K562 (cell line): ENCODE results near the gene TBX1. TPM values are rescaled to one million over a fixed set of nuclear protein-coding genes. Genes with fewer than 3 reads are reported as not detected.

Source experiments
- E2F3 ChIP-seq: fragments of 250-450 bp; sonication (Bioruptor Pico); IDR thresholded peaks from 2 replicates; pipeline ENCODE4 v1.4.0; 2020; ENCODE audit warnings: mild to moderate bottlenecking
- GABPA ChIP-seq: fragments of 200-800 bp; sonication (Bioruptor generic); conservative IDR thresholded peaks from 2 replicates; pipeline ENCODE4 v1.6.1; 2016; ENCODE audit warnings: low read depth, missing genetic modification characterization, missing compliant biosample characterization
- KDM2B ChIP-seq: fragments of 250-450 bp; sonication (Bioruptor Pico); IDR thresholded peaks from 2 replicates; pipeline ENCODE4 v1.8.0; 2021; ENCODE audit warnings: mild to moderate bottlenecking, moderate library complexity
- SIN3B ChIP-seq: fragments of 450-650 bp; IDR thresholded peaks from 2 replicates; pipeline ENCODE4 v1.6.1; 2017; ENCODE audit warnings: low read depth, mild to moderate bottlenecking, moderate library complexity
- SMAD2 ChIP-seq: fragments of 150-350 bp; IDR thresholded peaks from 2 replicates; pipeline ENCODE4 v1.6.1; 2014; ENCODE audit warnings: low read depth, mild to moderate bottlenecking, low read length
- SMARCA4 ChIP-seq: fragments of 450-650 bp; IDR thresholded peaks from 2 replicates; pipeline ENCODE4 v1.6.1; 2016
- SNRNP70 ChIP-seq: fragments of 200-400 bp; formaldehyde crosslinking; optimal IDR thresholded peaks from 2 replicates; pipeline ENCODE3; 2017; ENCODE audit warnings: low read depth, low read length
- SRF ChIP-seq, 2 experiments: fragments of 250-450, 450-650 bp in 1 of 2; sonication (Bioruptor Pico) in 1 of 2; sonication (generic) in 1 of 2; formaldehyde crosslinking; IDR thresholded peaks; 2 replicates each; pipeline versions ENCODE4 v1.5.0 to v1.5.1; 2020 to 2022; ENCODE audit warnings: mild to moderate bottlenecking in 1 of 2, missing genetic modification reagents in 1 of 2
- TBL1XR1 ChIP-seq, 2 experiments: IDR thresholded peaks; 2 replicates each; pipeline ENCODE4 v1.6.1; 2012; ENCODE audit warnings: improper control_type of control experiment in 2 of 2, low read length in 2 of 2, mild to moderate bottlenecking in 1 of 2
- polyA plus RNA-seq, 8 experiments: library from polyadenylated mRNA; depleted of rRNA in 4 of 8; stranded (reverse) in 5 of 8; unstranded in 3 of 8; fragments of >200 nt; fragmentation: Nextera tagmentation in 2 of 8; fragmentation: Illumina TruSeq in 1 of 8; extraction: Ambion mirVana in 2 of 8; extraction: Trizol in 1 of 8; gene quantifications; 2 replicates each; pipeline versions ENCODE4 v1.2.1 to v1.2.3, GENCODE V29; 2011 to 2014; ENCODE audit warnings: inconsistent platforms in 1 of 8, missing spikeins in 1 of 8
- total RNA-seq, 7 experiments: library from RNA; depleted of rRNA in 6 of 7; stranded (reverse); fragments of >200 nt in 6 of 7; fragmentation: Illumina TruSeq in 2 of 7; extraction: Trizol in 2 of 7; gene quantifications; 2 replicates each; pipeline versions ENCODE4 v1.2.1 to v1.2.3, GENCODE V29; 2011 to 2021; ENCODE audit warnings: low replicate concordance in 1 of 7
- TF ChIP-seq, protein P1 (sequence below): fragments of 450-650 bp; IDR thresholded peaks from 2 replicates; pipeline ENCODE4 v1.6.1; 2018; ENCODE audit warnings: mild to moderate bottlenecking, low read depth; ENCODE audit not compliant: partially characterized antibody
- TF ChIP-seq, protein P2 (sequence below): fragments of 450-650 bp; conservative IDR thresholded peaks from 2 replicates; pipeline ENCODE4 v1.6.1; 2016; ENCODE audit warnings: missing genetic modification characterization, low read depth, mild to moderate bottlenecking, control low read depth, missing compliant biosample characterization
- TF ChIP-seq, protein P3 (sequence below): fragments of 250-450 bp; sonication (Bioruptor Pico); IDR thresholded peaks from 2 replicates; pipeline ENCODE4 v1.9.0; 2021; ENCODE audit warnings: mild to moderate bottlenecking
- TF ChIP-seq, protein P4 (sequence below): fragments of 250-450 bp; sonication (Bioruptor Pico); IDR thresholded peaks from 2 replicates; pipeline ENCODE4 v1.8.0; 2022; ENCODE audit warnings: inconsistent platforms

The TBX1 gene
- total and polyA plus RNA-seq, 9 of the 15 experiments (the other 6 are each of a cell fraction or from before 2014, with no cell fraction given), result 0.07 to 35.0 (median 3.9) TPM

DNA sequence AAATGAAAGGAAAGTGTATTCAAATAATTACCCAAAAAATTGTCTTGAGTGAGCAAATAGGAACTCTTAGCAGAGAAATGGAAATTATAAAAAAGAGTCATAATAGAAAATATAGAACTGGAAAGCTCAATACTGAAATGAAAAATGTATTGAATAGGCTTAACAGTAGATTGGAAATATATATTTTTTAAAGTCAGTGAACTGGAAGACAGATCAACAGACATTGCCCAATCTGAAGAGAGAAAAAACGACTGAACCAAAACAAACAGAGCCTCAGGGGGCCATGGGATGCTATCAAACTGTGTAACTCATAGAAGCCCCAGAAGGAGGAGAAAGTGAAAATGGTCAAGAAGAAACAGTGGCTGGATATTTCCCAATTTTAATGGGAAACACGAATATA lies 32.6 kb downstream of the TBX1 start (continued):
- TF ChIP-seq, protein P1, sequence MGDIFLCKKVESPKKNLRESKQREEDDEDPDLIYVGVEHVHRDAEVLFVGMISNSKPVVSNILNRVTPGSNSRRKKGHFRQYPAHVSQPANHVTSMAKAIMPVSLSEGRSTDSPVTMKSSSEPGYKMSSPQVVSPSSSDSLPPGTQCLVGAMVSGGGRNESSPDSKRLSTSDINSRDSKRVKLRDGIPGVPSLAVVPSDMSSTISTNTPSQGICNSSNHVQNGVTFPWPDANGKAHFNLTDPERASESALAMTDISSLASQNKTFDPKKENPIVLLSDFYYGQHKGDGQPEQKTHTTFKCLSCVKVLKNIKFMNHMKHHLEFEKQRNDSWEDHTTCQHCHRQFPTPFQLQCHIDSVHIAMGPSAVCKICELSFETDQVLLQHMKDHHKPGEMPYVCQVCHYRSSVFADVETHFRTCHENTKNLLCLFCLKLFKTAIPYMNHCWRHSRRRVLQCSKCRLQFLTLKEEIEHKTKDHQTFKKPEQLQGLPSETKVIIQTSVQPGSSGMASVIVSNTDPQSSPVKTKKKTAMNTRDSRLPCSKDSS, result peak; percentile 26
- TF ChIP-seq, protein P2, sequence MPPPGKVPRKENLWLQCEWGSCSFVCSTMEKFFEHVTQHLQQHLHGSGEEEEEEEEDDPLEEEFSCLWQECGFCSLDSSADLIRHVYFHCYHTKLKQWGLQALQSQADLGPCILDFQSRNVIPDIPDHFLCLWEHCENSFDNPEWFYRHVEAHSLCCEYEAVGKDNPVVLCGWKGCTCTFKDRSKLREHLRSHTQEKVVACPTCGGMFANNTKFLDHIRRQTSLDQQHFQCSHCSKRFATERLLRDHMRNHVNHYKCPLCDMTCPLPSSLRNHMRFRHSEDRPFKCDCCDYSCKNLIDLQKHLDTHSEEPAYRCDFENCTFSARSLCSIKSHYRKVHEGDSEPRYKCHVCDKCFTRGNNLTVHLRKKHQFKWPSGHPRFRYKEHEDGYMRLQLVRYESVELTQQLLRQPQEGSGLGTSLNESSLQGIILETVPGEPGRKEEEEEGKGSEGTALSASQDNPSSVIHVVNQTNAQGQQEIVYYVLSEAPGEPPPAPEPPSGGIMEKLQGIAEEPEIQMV, result no peak
- no peak for TF ChIP-seq SIN3B
- TF ChIP-seq SMARCA4, result no peak
- TF ChIP-seq, protein P3, sequence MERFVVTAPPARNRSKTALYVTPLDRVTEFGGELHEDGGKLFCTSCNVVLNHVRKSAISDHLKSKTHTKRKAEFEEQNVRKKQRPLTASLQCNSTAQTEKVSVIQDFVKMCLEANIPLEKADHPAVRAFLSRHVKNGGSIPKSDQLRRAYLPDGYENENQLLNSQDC (CRISPR knock-in tag), result no peak
- no peak for TF ChIP-seq TBL1XR1 (IDR thresholded peaks at IDR 0.05; ENCODE audit: low read length in 2 of 2)
- no peak for TF ChIP-seq E2F3
- no peak for TF ChIP-seq SNRNP70
- TF ChIP-seq SRF (CRISPR knock-in tag; IDR thresholded peaks at IDR 0.05), result no peak
- TF ChIP-seq KDM2B, result no peak
- no peak for TF ChIP-seq SMAD2
- TF ChIP-seq, protein P4, sequence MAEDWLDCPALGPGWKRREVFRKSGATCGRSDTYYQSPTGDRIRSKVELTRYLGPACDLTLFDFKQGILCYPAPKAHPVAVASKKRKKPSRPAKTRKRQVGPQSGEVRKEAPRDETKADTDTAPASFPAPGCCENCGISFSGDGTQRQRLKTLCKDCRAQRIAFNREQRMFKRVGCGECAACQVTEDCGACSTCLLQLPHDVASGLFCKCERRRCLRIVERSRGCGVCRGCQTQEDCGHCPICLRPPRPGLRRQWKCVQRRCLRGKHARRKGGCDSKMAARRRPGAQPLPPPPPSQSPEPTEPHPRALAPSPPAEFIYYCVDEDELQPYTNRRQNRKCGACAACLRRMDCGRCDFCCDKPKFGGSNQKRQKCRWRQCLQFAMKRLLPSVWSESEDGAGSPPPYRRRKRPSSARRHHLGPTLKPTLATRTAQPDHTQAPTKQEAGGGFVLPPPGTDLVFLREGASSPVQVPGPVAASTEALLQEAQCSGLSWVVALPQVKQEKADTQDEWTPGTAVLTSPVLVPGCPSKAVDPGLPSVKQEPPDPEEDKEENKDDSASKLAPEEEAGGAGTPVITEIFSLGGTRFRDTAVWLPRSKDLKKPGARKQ (CRISPR knock-in tag), result no peak
- no peak for TF ChIP-seq GABPA
